ENCODE measurements around the gene SLC41A3.

SLC41A3 gene

DNA sequence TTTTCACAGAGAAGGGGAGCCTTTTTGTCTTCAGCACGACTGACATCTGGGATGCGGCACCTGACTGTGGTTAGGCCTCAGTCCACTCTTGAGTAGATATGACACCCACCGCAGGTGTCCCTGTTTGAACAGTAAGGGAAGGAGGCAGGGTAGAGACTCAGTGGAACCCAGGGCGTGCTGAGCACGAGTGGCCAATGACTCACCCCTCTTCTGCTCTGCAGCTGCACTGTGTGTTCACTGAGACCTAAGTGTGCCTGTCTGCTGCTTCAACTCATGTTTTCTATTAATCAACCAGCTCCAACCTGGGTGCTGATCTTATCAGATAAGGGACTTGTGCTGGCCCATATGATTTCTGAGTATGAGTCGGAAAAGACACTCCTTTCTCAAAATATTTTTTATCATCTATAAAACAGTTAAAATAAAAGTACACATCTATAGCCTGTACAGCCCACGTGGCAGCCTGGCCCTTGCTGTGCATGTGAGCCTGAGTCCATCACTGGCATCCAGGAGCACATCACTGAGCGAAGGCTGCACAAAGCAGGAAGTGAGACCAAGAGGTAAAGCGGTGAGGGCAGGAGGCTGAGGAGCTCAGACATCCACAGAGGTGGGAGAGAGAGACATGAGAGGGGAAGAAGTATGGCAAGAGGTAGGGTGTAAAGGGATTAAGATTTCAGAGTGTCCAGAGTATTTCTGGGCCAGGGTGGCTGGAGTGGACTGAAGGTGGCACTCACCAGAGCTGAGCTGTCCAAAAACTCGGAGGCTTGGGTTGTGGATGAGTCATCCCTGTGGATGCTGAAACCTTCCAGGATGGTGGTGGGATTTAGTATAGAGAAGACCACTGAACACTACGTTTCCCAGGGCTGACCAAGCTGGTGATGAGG, 49.2 kb downstream of the SLC41A3 start:
- TF ChIP-seq, protein P1, sequence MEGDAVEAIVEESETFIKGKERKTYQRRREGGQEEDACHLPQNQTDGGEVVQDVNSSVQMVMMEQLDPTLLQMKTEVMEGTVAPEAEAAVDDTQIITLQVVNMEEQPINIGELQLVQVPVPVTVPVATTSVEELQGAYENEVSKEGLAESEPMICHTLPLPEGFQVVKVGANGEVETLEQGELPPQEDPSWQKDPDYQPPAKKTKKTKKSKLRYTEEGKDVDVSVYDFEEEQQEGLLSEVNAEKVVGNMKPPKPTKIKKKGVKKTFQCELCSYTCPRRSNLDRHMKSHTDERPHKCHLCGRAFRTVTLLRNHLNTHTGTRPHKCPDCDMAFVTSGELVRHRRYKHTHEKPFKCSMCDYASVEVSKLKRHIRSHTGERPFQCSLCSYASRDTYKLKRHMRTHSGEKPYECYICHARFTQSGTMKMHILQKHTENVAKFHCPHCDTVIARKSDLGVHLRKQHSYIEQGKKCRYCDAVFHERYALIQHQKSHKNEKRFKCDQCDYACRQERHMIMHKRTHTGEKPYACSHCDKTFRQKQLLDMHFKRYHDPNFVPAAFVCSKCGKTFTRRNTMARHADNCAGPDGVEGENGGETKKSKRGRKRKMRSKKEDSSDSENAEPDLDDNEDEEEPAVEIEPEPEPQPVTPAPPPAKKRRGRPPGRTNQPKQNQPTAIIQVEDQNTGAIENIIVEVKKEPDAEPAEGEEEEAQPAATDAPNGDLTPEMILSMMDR (conservative IDR thresholded peaks at IDR 0.05) = no peak
- no peak overlapping the region for H3K27ac ChIP-seq

DNA sequence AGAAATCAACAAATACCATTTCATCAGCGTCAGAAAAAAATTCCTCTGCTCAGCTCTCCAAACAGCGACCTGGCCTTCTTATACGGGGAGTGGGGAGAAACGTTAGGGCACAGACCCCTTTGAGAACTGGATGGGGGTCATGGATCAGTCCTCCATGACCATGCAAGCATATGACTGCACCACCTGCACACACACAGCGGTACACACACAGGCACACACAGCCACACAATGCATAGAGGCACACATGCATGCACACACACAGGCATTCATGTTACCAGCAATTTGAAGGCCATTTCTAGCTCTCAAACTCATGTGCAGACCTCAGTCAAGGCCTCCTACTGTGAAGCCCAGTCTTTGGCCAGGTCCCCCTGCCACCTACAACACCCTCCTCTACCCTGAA, 50.2 kb downstream of the SLC41A3 start:
- TF ChIP-seq, protein P1 (conservative IDR thresholded peaks at IDR 0.05) = no peak
- no peak overlapping the region for H3K27ac ChIP-seq

DNA sequence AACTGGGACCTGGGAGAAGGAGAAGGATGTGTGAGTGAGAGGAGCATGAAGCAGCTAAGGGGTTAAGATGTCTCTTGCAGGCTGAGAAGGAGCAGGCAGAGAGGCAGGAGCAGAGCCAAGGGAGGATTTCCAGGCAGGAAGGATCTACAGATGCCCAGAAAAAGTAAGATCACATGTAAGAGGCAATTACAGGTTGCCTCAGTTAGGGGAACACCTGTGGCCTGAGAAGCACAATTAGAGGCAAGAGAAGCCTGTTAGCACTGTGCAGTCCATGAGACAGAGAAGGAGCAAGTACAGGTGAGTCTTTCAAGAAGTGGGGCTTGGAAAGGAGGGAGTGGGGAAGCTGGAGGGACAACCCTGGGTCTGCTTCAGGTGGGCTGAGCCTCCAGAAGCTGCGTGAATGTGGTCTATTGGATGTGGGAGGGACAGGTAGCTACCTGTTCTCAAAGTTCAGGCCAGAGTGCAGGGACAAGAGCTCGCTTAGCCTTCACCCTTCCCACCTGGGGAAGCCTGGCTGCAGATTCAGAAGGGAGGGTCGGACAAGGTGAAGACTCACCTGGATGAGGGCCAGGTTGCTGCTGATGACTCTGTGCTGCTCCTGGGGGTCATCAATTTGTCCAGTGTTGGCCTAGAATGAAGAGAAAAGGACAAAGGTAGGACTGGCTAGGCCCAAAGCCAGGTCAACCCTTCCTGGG, 50.7 kb downstream of the SLC41A3 start:
- TF ChIP-seq, protein P1 (conservative IDR thresholded peaks at IDR 0.05) = no peak
- no peak overlapping the region for H3K27ac ChIP-seq

DNA sequence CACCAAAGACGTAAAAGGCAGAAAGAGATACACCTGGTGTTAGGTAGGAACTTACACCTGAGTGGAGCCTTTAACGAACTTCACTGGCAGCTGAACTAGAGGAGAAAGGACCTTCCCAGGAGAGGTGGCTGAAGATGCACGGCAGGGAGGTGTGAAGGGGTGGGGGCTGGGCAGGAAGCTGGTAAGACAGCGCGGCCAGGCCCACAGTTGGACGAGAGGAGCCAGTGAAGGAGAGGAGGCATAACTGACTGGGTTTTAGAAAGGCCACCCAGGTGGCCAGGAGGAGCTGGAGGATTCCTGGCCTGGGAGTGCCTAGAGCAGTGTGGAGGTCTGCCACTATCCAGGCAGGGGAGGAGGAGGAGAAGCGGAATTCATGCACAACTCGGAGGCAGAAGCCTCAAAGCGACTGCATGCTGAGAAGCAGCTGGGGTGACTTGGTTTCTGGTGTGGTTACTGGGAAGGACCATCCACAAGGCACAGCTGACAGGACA, 51.9 kb downstream of the SLC41A3 start:
- no peak overlapping the region for H3K27ac ChIP-seq
- TF ChIP-seq, protein P1 (conservative IDR thresholded peaks at IDR 0.05) = no peak

DNA sequence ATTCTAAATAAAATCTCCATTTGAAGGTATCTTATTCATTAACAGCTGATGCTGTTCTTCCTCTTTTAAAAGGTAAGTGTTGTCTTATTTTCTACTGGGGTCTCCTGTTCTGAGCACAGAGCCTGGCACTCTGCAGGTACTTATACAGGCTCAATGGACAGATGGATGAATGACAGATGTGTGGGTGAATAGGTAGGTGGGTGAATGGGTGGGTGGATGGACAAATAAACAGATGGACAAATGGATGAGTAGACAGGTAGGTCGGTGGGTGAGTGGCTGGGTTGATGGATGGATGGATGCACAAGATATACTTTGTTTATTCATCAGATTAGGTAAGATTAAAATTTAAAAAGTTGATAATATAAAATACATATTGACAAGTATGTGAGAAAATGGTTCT, 53.5 kb downstream of the SLC41A3 start:
- no peak overlapping the region for H3K27ac ChIP-seq
- TF ChIP-seq, protein P1 (conservative IDR thresholded peaks at IDR 0.05) = no peak

DNA sequence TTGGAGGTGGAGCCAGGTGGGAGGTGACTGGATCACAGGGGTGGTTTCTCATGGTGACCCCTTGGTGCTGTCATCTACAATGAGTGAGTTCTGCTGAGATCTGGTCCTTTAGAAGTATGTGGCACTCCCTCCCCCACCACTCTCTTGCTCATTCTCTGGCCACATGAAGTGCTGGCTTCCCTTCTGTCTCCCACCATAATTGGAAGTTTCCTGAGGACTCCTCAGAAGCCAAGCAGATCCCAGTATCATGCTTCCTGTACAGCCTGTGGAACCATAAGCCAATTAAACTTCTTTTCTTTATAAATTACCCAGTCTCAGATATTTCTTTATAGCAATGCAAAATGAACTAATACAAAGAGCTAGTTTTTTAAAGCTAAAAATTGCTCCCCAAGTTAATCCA, 54.7 kb downstream of the SLC41A3 start:
- no peak overlapping the region for H3K27ac ChIP-seq
- TF ChIP-seq, protein P1 (conservative IDR thresholded peaks at IDR 0.05) = no peak

DNA sequence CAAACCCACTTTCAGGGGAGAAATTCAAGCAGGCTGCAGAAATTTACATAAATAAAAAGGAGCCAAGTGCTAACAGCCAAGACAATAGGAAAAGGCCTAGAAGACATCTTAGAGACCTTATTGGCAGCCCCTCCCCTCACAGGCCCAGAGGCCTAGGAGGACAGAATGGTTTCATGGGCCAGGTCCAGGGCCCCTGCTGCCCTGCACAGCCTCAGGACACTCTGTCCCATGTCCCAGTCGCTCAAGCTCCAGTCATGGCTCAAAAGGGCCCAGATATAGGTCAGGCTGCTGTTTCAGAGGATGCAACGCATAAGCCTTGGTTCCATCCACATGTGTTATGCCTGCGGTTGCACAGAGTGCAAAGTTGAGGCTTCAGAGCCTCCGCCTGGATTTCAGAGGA, 55.8 kb downstream of the SLC41A3 start:
- no peak overlapping the region for H3K27ac ChIP-seq
- TF ChIP-seq, protein P1 (conservative IDR thresholded peaks at IDR 0.05) = no peak
